Measurements from ENCODE around the gene YIPF4. TPM values are rescaled to one million over a fixed set of nuclear protein-coding genes. Genes with fewer than 3 reads are reported as not detected.
"Not testable (repeated sequence)": the region's sequence is repeated elsewhere in the genome, so short reads cannot be mapped to it uniquely, and the experiment has no call there.

The YIPF4 gene
- total RNA-seq, 1 donor from 2014 or later = 39.9 TPM

GRCh38 chr2:32264422-32265105, 13.1 kb upstream of the YIPF4 start, which contains the start of gene NLRC4:
Gene NLRC4 (minus strand): TSS chr2:32264886. CDS start chr2:32256775, 8,111 bp downstream.
- Mint-ChIP-seq H3K27ac (no peak within 1 kb of the TSS), H3K4me3 (ENCODE audit: low read depth) (no peak within 1 kb of the TSS), H3K4me1 (ENCODE audit: low read depth) (no peaks in the 10 kb centered on the region), H3K9me3 (ENCODE audit: low read depth) (no peaks in the 10 kb centered on the region), H3K36me3 (ENCODE audit: insufficient read depth) (no peaks in the 10 kb centered on the region), H3K27me3 (peaks cover 16% of the 10 kb centered on the region)
- DNase-seq (ENCODE audit: low spot score, unreplicated experiment) = no peak
- TF ChIP-seq, protein P1, sequence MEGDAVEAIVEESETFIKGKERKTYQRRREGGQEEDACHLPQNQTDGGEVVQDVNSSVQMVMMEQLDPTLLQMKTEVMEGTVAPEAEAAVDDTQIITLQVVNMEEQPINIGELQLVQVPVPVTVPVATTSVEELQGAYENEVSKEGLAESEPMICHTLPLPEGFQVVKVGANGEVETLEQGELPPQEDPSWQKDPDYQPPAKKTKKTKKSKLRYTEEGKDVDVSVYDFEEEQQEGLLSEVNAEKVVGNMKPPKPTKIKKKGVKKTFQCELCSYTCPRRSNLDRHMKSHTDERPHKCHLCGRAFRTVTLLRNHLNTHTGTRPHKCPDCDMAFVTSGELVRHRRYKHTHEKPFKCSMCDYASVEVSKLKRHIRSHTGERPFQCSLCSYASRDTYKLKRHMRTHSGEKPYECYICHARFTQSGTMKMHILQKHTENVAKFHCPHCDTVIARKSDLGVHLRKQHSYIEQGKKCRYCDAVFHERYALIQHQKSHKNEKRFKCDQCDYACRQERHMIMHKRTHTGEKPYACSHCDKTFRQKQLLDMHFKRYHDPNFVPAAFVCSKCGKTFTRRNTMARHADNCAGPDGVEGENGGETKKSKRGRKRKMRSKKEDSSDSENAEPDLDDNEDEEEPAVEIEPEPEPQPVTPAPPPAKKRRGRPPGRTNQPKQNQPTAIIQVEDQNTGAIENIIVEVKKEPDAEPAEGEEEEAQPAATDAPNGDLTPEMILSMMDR (IDR thresholded peaks at IDR 0.05; ENCODE audit: unreplicated experiment) = no peak

DNA sequence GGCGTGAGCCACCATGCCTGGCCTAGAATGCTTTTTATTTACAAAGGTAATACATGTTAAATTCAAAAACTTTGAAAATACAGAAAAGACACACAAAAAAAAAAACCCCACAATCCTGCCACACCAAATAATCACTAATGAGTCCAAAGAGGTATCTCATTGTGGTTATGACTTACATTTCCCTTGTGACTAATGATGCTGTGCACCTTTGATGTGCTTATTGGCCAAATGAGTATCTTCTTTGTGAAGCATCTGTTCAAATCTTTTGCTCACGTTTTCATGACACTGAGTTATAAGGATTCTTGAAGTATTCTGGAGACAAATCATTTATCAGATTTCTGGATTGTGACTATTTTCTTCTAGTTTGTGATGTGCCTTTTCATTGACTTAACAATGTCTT, 6.6 kb upstream of the YIPF4 start:
- TF ChIP-seq, protein P1 (IDR thresholded peaks at IDR 0.05; ENCODE audit: unreplicated experiment) = no peak
- no peak for DNase-seq (ENCODE audit: low spot score, unreplicated experiment)
- H3K27ac Mint-ChIP-seq = no peak overlapping the region
- H3K4me1 Mint-ChIP-seq (ENCODE audit: low read depth) = no peaks in the 10 kb centered on the region
- no peaks in the 10 kb centered on the region for H3K9me3 Mint-ChIP-seq (ENCODE audit: low read depth)
- no peak overlapping the region for H3K4me3 Mint-ChIP-seq (ENCODE audit: low read depth)
- peaks cover 23% of the 10 kb centered on the region for H3K27me3 Mint-ChIP-seq
- no peaks in the 10 kb centered on the region for H3K36me3 Mint-ChIP-seq (ENCODE audit: insufficient read depth)

- no peaks in the 10 kb centered on the region for H3K9me3 Mint-ChIP-seq (ENCODE audit: low read depth)
- no peak for DNase-seq (ENCODE audit: low spot score, unreplicated experiment)
- H3K27ac Mint-ChIP-seq = no peak overlapping the region
- peaks cover under 1% of the 10 kb centered on the region for H3K4me1 Mint-ChIP-seq (ENCODE audit: low read depth)
- no peak overlapping the region for H3K4me3 Mint-ChIP-seq (ENCODE audit: low read depth)
- peaks cover 21% of the 10 kb centered on the region for H3K27me3 Mint-ChIP-seq
- no peaks in the 10 kb centered on the region for H3K36me3 Mint-ChIP-seq (ENCODE audit: insufficient read depth)
- TF ChIP-seq, protein P1 (IDR thresholded peaks at IDR 0.05; ENCODE audit: unreplicated experiment) = no peak
Measured at GRCh38 chr2:32272279-32272678, 5.4 kb upstream of the YIPF4 start.

GRCh38 chr2:32274289-32274688, 3.4 kb upstream of the YIPF4 start:
- TF ChIP-seq, protein P1 (IDR thresholded peaks at IDR 0.05; ENCODE audit: unreplicated experiment) = no peak

DNA sequence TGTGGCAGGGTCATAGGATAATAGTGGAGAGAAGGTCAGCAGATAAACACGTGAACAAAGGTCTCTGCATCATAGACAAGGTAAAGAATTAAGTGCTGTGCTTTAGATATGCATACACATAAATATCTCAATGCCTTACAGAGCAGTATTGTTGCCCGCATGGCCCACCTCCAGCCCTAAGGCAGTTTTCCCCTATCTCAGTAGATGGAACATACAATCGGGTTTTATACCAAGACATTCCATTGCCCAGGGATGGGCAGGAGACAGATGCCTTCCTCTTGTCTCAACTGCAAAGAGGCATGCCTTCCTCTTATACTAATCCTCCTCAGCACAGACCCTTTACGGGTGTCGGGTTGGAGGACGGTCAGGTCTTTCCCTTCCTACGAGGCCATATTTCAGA, 1.9 kb upstream of the YIPF4 start:
- peaks cover 12% of the 10 kb centered on the region for H3K27me3 Mint-ChIP-seq
- peak overlapping the region; percentile 56 for H3K27ac Mint-ChIP-seq
- not testable (repeated sequence) for H3K9me3 Mint-ChIP-seq (ENCODE audit: low read depth); H3K4me1 Mint-ChIP-seq (ENCODE audit: low read depth); DNase-seq (ENCODE audit: low spot score, unreplicated experiment); H3K36me3 Mint-ChIP-seq (ENCODE audit: insufficient read depth)
- peak overlapping the region; percentile 9 for H3K4me3 Mint-ChIP-seq (ENCODE audit: low read depth)

More at GRCh38 chr2:32274289-32274688, 3.4 kb upstream of the YIPF4 start:
- no peak for DNase-seq (ENCODE audit: low spot score, unreplicated experiment)
- Mint-ChIP-seq H3K27ac (no peak overlapping the region), H3K4me3 (ENCODE audit: low read depth) (no peak overlapping the region), H3K9me3 (ENCODE audit: low read depth) (peaks cover 3% of the 10 kb centered on the region), H3K27me3 (peaks cover 13% of the 10 kb centered on the region), H3K4me1 (ENCODE audit: low read depth) (peaks cover 6% of the 10 kb centered on the region), H3K36me3 (ENCODE audit: insufficient read depth) (no peaks in the 10 kb centered on the region)

DNA sequence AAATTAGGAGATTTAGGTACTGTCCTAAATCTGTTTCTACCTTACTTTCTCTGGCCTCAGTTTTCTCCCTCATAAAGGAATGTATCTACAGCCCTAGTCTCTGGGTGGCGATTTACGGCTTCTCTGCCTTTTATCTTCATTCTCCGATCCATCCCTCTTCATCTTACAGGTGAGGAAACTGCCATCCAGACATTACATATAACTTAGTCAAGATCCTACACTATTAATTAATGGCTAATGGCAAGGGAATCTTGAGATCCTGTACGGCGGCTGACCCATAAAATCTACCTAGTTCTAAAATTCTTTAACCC, 386 bp upstream of the YIPF4 start:
- TF ChIP-seq, protein P1 (IDR thresholded peaks at IDR 0.05; ENCODE audit: unreplicated experiment) = no peak
- peaks cover 3% of the 10 kb centered on the region for H3K9me3 Mint-ChIP-seq (ENCODE audit: low read depth)
- no peak for DNase-seq (ENCODE audit: low spot score, unreplicated experiment)
- peaks cover 6% of the 10 kb centered on the region for H3K36me3 Mint-ChIP-seq (ENCODE audit: insufficient read depth)
- H3K27me3 Mint-ChIP-seq = peaks cover 12% of the 10 kb centered on the region
- H3K4me3 Mint-ChIP-seq (ENCODE audit: low read depth) = peak overlapping the region; percentile 84
- peak overlapping the region; percentile 99 for H3K27ac Mint-ChIP-seq
- peaks cover 6% of the 10 kb centered on the region for H3K4me1 Mint-ChIP-seq (ENCODE audit: low read depth)
